IPS DF 19.7 (cell line): Measurements from ENCODE around the gene PKD2L2.
"Not testable (repeated sequence)": the region's sequence is repeated elsewhere in the genome, so short reads cannot be mapped to it uniquely, and the experiment has no call there.

Experiments used
- DNase-seq: peaks from one replicate; pipeline ENCODE4 v3.0.0-alpha.2; 2013; ENCODE audit warnings: low read depth, low spot score

PKD2L2 gene

GRCh38 chr5:137888466-137888862 lies 793 bp upstream of the PKD2L2 start:
- DNase-seq: no peak

DNA sequence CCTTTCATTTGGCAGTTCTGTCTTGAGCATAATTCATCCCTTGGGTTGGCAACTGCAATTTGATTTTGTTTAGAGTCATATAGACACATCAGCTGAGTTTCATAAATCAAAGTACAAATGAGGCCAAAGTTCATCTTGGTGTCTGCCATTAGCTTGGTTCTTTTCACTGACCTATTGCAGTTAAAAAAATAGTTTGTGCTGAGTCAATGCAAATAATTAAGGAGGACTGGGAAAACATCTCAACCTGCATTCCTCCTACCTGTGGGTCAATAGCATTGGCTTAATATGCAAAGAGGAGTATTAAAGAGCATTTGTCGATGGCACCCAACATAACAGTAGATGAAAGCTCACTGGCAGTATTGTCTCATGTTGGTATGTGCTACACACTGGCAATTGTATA lies 1.6 kb downstream of the PKD2L2 start:
- DNase-seq: no peak

GRCh38 chr5:137891849-137892248 lies 2.6 kb downstream of the PKD2L2 start:
- DNase-seq: no peak

GRCh38 chr5:137894586-137894985 lies 5.3 kb downstream of the PKD2L2 start:
- DNase-seq: no peak

DNA sequence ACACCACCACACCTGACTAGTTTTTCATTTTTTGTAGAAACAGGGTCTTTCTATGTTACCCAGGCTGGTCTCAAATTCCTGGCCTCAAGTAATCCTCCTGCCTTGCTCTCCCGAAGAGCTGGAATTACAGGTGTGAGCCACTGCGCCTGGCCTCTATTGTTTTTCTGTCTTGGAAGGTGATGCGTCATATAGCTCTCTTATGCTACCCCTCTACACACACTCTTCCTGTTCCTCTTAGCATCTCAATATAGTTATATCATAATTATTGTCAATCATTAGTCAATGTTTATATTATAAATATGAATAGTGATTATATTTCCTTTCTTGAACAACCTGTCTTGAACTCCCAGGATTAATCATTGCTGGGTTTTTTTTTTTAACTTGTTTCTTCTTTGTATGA lies 7.3 kb downstream of the PKD2L2 start:
- no peak for DNase-seq

- no peak for DNase-seq
Measured at GRCh38 chr5:137899493-137899892, 10.2 kb downstream of the PKD2L2 start.

- no peak for DNase-seq
Measured at GRCh38 chr5:137901011-137901817, 12.0 kb downstream of the PKD2L2 start.

- no peak for DNase-seq
Measured at GRCh38 chr5:137902408-137903133, 13.3 kb downstream of the PKD2L2 start.

GRCh38 chr5:137914758-137915157 lies 25.5 kb downstream of the PKD2L2 start:
- no peak for DNase-seq

GRCh38 chr5:137916923-137917322 lies 27.7 kb downstream of the PKD2L2 start:
- no peak for DNase-seq

- no peak for DNase-seq
Measured at GRCh38 chr5:137921931-137922330, 32.7 kb downstream of the PKD2L2 start.

GRCh38 chr5:137923856-137924255 lies 34.6 kb downstream of the PKD2L2 start:
- no peak for DNase-seq

DNA sequence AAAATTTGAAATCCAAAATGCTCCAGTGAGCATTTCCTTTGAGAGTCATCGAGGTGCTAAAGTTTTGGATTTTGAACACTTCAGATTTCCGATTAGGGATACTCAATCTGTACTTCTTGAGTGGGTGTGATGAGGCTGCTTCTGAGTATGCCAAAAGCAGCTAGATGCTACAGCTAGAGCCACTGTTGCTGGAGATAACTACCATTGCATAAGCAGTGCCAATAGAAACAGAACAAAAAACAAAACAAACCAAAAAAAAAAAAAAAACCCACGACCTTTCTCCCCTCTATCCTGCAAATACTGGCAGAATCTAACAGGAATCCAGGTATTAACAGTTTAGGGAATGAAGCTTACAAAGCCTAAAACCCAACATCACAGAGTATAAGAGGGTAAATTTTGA lies 43.5 kb downstream of the PKD2L2 start:
- no peak for DNase-seq

DNA sequence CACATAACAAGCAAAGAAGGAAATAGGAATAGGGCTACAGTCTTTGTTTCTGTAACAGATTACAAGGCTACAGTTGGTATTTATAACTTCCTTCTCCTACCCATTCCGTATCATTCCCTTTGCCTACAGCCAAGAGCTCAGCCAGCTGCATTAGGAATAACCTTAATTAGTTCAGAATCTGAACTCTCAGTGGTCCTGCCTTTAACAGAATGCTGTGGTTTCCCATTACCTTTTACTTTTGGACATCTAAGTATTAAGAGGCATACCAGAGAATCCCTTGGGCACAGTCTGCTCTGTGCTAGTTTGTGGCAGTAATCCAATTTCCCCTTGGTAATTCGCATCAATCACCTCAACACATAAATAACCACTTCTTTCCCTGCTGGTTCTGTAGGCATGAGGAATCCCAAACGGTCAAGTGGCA lies 44.2 kb downstream of the PKD2L2 start:
- no peak for DNase-seq

DNA sequence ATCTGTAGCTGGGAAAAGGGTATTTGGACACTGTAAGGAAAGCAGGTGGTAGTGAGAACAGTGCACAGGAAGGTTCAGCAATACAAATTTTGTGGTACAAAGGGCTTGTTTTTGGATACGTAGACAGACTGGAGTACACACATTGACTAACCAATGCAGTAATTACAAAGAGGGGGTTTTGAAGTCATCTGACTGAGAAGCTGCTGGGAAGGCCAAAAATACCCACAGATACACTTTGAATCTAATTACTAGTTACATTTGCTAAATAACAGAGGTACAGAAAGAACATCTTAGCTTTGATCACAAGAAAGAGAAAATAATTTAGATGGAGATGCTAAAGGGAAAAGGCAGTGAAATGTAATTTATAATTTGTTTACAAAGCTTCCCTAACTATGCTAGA lies 45.9 kb downstream of the PKD2L2 start:
- DNase-seq: no peak

- DNase-seq: no peak
Measured at GRCh38 chr5:137935694-137936093, 46.4 kb downstream of the PKD2L2 start.

DNA sequence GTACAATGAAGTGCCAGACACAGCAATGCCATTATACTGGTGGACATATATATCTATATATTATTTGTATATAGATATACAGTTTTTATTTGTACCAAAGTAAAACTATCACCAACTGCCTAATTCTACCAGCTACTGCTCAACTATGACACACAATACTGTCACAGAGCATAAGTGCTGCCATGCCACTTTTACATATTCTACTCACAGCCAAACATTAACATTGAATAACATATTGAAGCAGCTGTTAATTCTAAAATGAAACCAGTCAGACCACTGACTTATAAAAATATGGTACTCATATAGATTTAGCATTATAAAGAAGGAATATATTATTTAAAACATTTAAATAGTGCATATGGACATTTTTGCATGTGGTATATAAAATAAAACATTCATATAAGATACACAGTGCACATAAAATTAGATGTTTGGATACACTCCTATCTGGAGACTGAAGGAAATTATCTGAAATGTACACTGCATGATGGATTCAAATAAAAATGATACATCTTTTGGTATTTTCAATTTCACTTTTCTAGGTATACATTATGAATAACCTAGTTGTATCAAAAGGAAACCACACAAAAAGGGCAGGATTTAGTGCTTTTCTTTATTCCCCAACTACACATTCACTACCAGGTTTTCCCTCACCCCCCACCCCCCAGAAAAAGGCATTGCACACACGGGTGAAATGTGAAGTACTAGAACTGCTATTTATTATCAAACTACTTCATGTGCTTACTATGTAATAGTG lies 48.9 kb downstream of the PKD2L2 start:
- DNase-seq: no peak

GRCh38 chr5:137938751-137939143 lies 49.5 kb downstream of the PKD2L2 start:
- no peak for DNase-seq

GRCh38 chr5:137939331-137939730 lies 50.1 kb downstream of the PKD2L2 start:
- no peak for DNase-seq

DNA sequence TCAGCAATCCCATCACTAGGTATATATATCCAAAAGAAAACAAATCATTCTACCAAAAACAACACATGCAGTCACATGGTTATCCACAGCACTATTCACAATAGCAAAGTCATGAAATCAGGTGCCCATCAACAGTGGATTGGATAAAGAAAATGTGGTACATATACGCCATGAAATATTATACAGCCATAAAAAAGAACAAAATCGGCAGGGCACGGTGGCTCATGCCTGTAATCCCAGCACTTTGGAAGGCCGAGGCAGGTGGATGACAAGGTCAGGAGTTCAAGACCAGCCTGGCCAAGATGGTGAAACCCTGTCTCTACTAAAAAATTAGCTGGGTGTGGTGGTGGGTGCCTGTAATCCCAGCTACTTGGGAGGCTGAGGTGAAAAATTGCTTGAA lies 55.0 kb downstream of the PKD2L2 start:
- DNase-seq: not testable (repeated sequence)

DNA sequence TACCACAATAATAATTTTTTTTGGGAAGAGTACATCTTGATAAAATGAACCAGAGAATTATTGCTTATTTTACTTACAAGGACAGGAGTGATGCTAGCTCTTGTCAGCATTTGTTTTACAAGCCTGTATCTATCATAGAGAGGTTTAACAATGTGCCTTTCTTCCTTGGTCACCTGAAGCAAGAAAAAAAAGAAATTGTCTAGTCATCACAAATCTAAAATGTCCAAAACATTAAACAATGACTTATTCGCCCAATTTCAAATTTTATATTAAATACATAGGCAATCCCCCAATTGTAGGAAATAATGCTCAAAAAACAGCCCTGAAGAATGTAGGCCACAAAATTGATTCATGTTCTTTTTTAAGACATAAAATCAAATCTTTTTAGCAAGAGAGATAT lies 56.6 kb downstream of the PKD2L2 start:
- DNase-seq: no peak

DNA sequence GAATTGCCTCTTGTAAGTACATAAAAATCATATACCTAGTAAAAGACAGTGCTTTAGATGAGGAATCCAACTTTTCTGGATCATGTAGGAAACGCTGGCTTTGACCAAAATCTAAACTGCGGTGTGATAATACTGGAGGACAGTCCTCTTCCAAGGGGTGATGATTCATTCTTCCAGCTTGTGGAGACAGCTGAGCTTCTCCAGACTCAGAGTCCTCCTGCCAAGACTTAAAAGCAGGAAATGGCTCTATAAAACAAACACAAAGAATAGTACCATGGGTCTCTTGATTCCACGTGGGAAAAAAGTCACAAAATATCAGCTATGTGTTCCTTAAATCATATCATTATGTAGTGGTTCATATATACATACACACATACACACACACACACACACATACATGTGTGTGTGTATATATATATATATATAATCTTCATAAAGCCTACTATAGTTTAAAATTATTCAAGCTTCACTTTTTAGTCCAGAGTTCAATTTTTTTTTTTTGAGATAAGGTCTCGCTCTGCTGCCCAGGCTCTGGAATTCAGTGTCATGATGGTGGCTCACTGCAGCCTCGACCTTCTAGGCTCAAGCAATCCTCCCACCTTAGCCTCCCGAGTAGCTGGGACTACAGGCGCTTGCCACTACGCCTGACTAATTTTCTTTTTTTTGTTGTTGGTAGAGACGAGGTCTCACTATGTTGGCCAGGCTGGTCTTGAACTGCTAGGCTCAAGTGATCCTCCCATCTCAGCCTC lies 65.0 kb downstream of the PKD2L2 start:
- DNase-seq: no peak
